ENCODE data around the gene TMPRSS6. TPM values are rescaled to one million over a fixed set of nuclear protein-coding genes. Genes with fewer than 3 reads are reported as not detected.

The TMPRSS6 gene
- total and polyA plus RNA-seq, 11 donors: 0.91 TPM; not detected in 10

DNA sequence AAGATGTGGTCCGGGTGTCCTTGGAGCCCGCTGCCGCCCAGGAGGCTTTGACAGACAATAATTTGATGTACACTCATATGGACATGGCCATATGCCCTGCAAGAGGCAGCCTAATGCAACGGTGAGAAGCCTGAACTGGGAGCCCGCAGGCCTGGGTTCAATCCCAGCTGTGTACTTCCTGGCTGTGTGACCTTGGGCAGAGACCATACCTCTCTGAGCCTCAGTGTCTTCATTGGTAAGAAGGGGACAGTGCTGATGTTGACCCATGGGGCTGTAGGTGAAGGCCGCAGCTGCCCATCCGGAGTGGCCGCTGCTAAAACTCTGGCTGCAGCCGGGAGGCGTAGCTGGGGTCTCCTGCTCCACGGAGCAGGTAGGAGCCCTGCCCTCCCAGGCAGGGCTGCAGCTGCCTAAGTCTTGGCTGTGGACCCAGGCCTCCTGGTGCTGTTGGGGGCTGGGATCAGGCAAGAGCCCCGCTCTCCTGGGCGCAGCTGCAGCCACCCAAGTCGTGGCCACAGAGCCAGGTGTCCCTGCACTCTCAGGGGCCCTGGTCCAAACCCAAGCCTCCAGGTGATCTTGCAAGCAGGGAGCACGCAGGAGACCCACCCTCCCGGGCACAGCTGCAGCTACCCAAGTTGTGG is 31.3 kb upstream of the TMPRSS6 start:
- H3K9me3 ChIP-seq: no peaks in the 10 kb centered on the region
- TF ChIP-seq POLR2A (IDR thresholded peaks at IDR 0.05) (no peak), CTCF (IDR thresholded peaks at IDR 0.05) (no peak)
- intact Hi-C loops (cut with DNase I): no loop called here
- DNase-seq: no peak
- WGBS, 4 donors: 82 to 96% (median 88%) methylated on average over 4 to 16 of the region's 16 CpGs
- peaks cover 0 to 28% (median 4%) of the 10 kb centered on the region in 9 donors for H3K27me3 ChIP-seq
- H3K4me1 ChIP-seq: peaks cover 0 to 6% (median 0%) of the 10 kb centered on the region in 12 donors
- H3K4me3 ChIP-seq: no peak overlapping the region
- no peak overlapping the region for H3K27ac ChIP-seq
- H3K36me3 ChIP-seq: no peaks in the 10 kb centered on the region
- ATAC-seq: no peak

DNA sequence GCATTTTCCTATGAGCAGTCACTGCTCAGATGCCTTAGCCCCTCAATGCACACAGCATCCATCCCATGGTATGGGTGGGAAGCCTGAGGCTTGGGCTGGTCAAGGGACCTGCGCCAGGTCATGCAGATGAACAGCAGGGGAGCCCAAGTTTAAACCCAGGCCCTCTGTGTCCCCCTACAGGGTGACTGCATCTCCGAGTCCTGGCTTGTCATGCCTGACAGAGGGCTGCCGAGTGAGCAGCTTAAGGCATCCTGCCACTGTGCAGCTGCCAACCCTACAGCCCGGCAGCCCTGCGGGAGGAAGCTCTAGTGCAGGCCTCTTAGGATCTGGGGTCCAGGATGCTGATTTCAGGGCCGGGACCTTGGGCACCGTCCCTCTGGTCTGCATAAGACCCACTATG is 30.2 kb upstream of the TMPRSS6 start:
- 50 to 72% (median 69%) methylated on average over 5 to 7 of the region's 7 CpGs for WGBS, 4 donors

GRCh38 chr22:37138849-37139561 is 29.5 kb upstream of the TMPRSS6 start:
- H3K9me3 ChIP-seq: no peaks in the 10 kb centered on the region
- no peaks in the 10 kb centered on the region for H3K4me1 ChIP-seq
- TF ChIP-seq CTCF (IDR thresholded peaks at IDR 0.05) (no peak), POLR2A (IDR thresholded peaks at IDR 0.05) (no peak)
- H3K27me3 ChIP-seq: peaks cover 0 to 14% (median 0%) of the 10 kb centered on the region in 9 donors
- intact Hi-C loops (cut with DNase I): no loop called here
- no peaks in the 10 kb centered on the region for H3K36me3 ChIP-seq
- no peak overlapping the region for H3K4me3 ChIP-seq
- H3K27ac ChIP-seq: no peak overlapping the region
- ATAC-seq (no peak), DNase-seq (no peak)
- WGBS, 4 donors: 49 to 76% (median 64%) methylated on average over 16 of the region's 16 CpGs

More for the DNA sequence above, 30.2 kb upstream of the TMPRSS6 start:
- Histone ChIP-seq H3K27ac (no peak overlapping the region), H3K27me3 (peaks cover 0 to 22% (median under 1%) of the 10 kb centered on the region in 9 donors), H3K4me1 (no peaks in the 10 kb centered on the region), H3K9me3 (no peaks in the 10 kb centered on the region), H3K36me3 (no peaks in the 10 kb centered on the region), H3K4me3 (no peak overlapping the region)
- ATAC-seq (no peak), DNase-seq (no peak)
- intact Hi-C loops (cut with DNase I): no loop called here
- TF ChIP-seq CTCF (IDR thresholded peaks at IDR 0.05) (no peak), POLR2A (IDR thresholded peaks at IDR 0.05) (no peak)

- 78 to 88% (median 80%) methylated on average over 6 of the region's 6 CpGs for WGBS, 4 donors
- peaks cover 0 to 13% (median 0%) of the 10 kb centered on the region in 9 donors for H3K27me3 ChIP-seq
- H3K36me3 ChIP-seq: no peaks in the 10 kb centered on the region
- no peak overlapping the region for H3K4me3 ChIP-seq
- ATAC-seq (no peak), DNase-seq (no peak)
- no peaks in the 10 kb centered on the region for H3K9me3 ChIP-seq
- H3K4me1 ChIP-seq: no peaks in the 10 kb centered on the region
- TF ChIP-seq CTCF (IDR thresholded peaks at IDR 0.05) (no peak), POLR2A (IDR thresholded peaks at IDR 0.05) (no peak)
- H3K27ac ChIP-seq: no peak overlapping the region
- intact Hi-C loops (cut with DNase I): no loop called here
These were observed 28.6 kb upstream of the TMPRSS6 start for GRCh38 chr22:37137903-37138665.

Data from heart left ventricle (tissue), 16 donors.